Activated CD4-positive, alpha-beta T cell treated with anti-CD3 and anti-CD28 coated beads, Interleukin-2, amount 50 U/mL, for 24 hours (primary cell): ENCODE data around the gene LRP1.

Experiments used
- DNase-seq, 2 donors: peaks; one replicate each; pipeline ENCODE4 v3.0.0-alpha.2; 2020; ENCODE audit warnings: low read depth in 1 of 2, low spot score in 1 of 2

LRP1 gene

GRCh38 chr12:57133013-57133569 is 4.8 kb downstream of the LRP1 start:
- no peak for DNase-seq

DNA sequence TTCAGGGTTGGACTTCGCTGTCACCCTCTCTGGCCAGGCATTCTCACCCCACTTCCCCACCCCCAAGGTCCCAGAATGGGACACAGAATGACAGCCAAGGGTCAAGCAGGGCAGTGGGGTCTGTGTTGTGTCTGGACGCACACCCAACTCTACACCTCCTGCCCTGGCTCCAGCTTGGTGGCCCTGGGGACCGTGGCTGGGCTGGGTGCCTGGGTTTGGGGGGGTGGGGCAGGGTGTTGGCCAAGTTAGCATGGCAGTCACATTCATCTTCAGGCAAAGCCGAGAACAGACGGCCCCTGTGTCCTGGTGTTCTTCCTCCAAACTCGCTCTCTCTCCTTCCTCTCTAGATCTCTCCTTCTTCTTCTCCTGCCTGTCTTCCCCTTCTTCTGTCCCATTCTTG is 5.6 kb downstream of the LRP1 start:
- DNase-seq: no peak

DNA sequence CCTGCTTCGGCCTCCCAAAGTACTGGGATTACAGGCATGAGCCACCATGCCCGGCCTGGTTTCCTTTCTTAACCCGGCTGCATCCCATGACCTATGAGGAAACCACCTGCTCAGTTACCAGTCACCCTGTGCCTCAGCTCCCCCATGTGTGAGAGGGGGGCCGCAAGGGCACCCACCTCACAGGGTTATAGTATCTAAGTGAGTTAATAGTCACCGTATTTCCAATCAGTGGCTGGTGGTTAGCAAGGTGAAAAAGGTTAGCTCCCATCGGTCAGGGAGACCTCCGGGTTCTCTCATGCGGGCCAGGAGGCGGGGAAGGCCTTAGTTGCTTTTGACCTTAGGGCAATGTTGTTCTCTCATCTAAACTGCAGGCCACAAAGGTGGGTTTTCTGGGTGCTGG is 6.7 kb downstream of the LRP1 start:
- no peak for DNase-seq

GRCh38 chr12:57135527-57136326 is 7.4 kb downstream of the LRP1 start:
- no peak for DNase-seq

- DNase-seq: no peak
Observed at GRCh38 chr12:57138526-57139272, 10.4 kb downstream of the LRP1 start.

DNA sequence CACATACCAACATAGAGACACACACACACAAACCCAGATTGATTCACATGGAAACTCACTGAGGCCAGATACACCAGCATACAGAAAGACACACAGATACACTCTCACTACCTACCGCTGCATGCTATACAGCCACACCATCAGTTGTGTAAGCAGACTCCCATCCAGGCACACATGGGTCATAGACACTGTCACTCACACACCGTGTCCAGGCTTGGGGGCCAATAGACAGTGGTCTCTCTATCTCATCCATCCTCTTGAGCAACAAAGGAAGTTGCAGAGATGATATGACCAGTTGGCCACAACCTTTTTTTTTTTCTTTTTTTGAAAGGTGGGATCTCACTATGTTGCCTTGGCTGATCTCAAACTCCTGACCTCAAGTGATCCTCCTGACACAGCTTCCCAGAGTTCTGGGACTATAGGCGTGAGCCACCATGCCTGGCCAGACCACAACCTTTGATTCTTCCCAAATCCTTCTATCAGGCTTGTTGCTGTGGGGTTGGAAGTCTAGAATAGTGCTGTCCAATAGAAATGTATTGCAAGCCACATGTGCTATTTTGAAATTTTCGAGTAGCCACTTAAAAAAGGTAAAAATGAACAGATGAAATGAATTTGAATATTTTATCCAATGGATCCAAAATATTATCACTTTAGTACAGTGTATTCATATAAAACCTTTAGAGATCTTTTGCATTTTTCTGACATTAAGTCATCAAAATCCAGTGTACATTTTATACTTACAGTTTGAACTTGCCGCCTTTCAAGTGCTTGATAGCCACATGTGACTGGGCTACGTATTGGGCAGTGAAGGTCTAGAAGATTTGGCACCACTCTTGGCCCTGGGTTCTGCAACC is 11.7 kb downstream of the LRP1 start:
- DNase-seq: no peak

DNA sequence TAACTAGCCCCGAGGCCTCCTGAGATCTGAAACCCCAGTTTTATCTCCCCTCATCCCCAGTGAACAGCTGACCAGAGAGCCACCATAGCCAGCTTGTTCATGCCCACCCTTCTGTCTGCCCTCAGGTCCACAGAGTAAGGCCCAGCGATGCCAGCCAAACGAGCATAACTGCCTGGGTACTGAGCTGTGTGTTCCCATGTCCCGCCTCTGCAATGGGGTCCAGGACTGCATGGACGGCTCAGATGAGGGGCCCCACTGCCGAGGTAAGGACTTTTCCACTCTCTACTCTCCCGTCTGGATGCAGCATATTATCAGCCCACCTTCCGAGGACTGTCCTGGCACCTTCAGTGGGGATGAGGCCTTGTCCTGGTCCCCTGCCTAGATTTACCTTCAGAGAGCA is 13.0 kb downstream of the LRP1 start:
- no peak for DNase-seq

- DNase-seq: no peak
Observed at GRCh38 chr12:57142121-57142520, 13.8 kb downstream of the LRP1 start.

DNA sequence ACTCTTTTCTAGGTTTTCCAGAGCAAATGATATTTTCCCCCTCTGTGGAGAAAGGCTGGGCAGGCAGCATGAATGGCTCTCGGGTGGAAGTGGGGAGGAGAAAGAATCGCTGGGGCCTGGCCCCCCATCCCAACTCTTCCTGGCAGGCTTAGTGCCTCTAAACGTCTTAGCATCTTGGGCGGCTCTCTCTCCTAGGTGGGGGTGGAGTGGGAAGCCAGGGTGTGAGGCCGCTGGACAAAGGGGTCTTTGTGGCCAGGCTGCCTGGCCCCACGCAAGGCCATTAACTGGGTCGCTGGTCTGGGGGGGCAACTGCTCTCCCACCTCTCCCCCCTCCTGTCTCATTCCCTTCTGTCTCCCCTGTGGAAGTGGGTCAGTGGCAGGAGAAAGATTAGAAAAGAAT is 14.4 kb downstream of the LRP1 start:
- DNase-seq: no peak

GRCh38 chr12:57143454-57143853 is 15.2 kb downstream of the LRP1 start:
- DNase-seq: no peak

DNA sequence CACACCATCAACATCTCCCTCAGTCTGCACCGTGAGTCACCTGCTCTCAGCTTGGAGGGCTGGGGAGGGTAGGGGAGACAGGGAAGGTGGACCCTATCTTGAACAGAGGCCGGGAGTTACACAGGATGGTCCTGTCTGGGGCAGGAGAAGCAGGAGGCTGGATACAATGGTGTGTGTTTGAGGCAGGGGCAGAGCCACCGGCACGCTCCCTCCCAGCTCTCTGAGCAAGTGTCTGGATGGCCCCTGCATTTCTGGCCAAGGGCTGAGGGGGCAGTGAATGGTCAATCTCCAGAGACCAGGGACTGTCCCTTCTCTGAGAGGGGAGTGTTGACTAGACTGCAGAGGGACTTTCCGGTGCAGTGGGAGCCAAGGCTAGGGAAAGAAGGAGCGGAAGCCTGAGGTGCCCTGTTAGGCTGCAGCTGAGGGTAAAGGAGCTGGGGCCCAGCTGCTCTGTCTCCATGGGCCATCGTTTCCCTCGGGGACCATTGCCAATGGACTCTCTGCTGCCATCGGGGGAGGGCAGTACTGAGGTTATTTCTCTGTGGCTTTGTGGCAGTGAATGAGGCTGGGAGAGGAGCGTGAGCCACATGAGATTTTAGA is 17.3 kb downstream of the LRP1 start:
- no peak for DNase-seq

GRCh38 chr12:57146092-57146491 is 17.8 kb downstream of the LRP1 start:
- DNase-seq: no peak

DNA sequence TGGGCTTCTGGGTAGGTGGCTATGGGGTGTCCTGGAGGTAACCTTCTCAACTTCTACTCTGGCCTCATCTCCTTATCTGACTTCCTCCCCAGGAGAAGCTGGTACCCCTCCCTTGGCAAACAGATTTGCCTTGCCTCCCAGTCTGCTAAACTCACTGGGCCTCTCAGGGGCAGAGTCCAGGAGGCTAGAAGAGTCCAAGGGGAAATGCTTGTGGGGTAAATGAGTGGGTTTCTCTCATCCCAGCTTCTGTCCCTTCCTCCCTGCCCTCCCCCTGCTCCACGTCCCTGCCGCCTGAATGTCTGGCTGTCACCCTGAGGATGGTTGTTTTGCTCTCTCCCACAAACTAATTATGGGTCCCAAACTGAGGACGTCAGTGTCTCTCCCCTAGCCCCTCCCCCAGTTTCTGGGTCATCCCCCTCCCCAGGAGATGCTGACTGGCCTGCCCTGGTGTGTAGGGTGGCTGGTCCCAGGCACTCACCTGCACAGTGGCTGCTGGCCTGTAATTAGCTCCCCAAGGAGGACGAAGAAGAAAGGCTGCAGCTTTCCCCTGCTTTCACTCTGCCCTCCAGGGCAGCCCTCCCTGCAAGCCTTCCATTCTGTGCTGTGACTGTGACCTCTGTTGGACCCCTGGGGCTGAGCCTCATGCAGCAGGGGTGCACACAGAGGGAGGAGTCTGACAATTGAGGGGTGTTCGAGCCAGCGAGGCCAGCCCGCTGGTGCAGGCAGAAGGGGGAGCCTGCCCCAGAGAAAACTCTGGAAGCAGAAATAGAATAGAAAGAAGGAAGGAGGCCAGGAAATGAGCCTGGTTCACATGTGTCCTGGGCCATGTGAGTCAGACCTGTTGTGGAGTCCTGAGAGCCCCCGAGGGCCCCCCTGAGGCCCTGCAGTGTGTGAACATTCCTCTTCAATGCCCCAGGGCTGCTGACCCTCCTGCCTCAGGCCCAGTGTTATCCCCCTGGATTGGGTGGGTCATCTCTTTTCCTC is 19.0 kb downstream of the LRP1 start, which contains the start of gene LRP1-AS:
LRP1-AS (minus strand) TSS at position 659 of the 984 bp plus-strand sequence.
- DNase-seq: no peak

DNA sequence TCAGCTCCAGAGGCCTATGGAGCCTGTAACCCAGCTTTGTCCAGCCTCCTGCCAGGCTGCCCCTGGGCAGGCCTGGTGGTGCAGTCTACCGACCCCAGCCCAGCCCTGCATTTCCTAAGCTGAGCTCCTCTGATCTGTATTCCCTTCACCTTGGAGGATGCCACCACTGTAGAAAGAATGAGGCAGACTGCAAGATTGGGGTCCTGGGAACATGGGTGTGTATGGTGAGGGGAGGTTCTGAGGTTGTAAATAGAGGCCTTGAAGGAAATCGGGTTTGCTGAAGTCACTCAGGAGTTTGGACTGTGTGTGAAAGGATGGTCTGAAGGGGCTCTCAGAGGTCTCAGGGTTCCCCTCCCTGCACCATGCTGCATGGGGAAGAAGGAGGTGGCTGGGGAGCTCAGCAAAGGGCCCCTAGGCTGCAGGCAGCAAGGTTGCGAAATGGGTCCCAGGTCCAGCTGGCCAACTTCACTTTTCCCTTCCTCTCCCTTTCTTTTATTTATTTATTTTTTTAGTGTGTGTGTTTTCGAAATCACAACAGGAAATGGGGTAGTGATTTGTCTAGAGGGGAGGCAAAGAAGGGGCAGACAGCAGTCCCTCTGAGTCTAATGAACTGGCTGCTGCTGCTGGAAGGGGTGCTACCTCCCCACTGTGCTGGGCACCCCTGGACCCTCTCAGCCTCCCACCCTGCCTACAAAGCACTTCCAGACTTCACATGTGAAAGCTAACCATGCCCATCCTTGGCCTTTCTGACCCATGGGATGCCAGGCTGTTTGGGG is 20.4 kb downstream of the LRP1 start:
- no peak for DNase-seq

DNA sequence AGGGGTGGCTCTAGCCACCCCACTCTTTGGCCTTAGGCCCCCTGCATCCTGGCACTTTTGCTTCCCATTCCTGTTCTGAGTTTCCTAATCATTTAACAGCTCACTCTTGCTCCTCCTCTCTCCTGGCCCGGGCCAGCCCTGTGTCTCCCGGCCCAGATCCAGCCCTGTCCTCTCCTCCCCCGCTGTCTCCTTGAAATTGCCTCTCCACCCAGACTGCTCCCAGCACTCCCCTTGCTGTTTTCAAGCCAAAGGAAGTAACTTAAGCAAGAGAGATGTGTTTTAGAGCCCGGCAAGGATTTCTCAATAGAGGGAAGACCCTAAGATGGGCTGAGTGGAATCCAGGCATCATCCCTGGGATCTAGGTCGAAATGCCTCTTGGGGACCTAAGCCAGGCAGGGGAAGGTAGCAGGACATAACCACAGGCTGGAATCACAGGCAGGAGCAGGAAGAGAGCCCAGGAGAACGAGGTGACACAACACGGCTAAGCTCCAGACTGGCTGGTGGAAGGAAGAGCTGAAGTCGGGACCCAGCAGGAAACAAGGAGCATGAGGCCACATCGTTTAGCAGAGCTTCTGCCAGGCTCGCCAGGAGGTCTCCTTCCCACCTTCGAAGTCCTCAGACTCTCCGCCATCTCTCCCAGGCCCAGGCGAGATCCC is 21.1 kb downstream of the LRP1 start:
- DNase-seq: no peak

DNA sequence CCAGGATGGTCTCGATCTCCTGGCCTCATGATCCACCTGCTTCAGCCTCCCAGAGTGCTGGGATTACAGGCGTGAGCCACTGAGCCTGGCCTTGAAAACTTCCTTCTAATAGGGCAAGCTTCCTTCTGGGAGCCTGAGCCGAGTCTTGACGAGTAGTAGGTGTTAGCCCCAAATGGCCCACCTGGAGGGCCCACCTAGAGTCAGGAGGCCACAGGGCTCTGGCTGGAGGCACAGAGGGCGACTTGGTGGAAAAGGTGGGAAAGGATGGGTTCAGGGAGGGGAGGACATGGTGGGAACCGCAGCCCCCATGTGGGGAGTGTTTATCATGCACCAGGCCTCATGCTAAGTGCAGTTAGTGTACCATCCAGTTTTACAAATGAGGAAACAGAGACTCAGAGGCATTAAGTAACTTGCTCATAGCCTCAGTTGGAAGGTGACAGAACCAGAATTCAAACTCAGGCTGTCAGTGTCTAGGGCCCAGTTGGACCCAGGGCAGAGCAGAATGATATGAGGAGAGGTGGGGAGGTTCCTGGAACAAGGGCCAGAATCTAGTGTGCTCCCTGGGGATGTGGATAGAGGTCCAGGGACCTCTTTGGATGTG is 22.2 kb downstream of the LRP1 start:
- DNase-seq: no peak

DNA sequence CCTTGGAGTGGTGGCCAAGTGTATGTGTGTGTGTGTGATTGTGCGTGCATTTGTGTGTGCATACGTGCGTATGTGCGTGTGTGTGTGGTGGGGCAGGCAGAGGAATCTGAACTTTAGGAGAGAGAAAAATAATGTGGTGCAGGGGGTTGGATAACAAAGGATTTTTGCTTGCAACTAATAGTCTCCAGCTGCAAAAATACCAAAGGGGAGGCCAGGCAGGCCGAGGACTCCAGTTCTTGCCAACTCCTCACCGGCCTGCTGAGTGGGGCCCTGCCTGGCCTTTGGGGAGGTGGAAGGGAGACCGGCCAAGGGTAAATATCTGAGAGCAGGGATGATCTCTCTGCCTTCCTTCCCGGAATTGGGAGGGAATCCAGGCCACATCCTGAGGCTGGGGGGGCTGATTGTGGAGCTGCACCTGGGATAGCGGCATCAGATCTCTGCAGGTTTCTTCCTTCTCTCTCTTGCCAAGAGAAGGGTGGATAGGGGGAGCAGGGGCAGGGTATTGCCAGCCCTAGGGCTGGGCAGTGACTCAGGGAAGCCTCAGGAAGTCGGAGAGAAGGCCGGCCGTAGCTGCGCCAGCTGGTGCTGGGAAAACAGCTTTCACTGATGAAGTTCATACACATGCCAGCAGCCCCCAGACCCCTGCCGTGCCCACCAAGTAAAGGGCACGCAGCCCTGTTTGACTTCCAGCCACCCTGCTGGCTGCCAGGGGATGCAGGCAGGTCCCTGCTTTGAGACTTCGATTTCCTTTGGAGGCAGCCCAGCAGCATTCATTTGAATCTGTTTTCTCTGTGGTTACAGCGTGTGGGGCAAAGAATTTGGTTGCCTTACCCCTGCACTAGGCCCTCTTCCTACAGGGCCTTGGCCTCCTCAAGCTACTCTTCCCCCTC is 23.7 kb downstream of the LRP1 start:
- no peak for DNase-seq
